Gastroesophageal sphincter (tissue), 4 donors: ENCODE results near the gene CLEC1A. TPM values are rescaled to one million over a fixed set of nuclear protein-coding genes. Genes with fewer than 3 reads are reported as not detected.

Source experiments
- ATAC-seq: fragments of 150-250 bp; one replicate; pipeline ENCODE4 v1.9.1; 2016; ENCODE audit warnings: mild to moderate bottlenecking, moderate library complexity
- H3K27ac ChIP-seq, 4 donors: fragments of 200-600 bp; sonication (generic) in 3 of 4; 1 replicate in 3 of 4; 2 replicates in 1 of 4; pipeline ENCODE4 v1.5.1; 2016 to 2019
- H3K27me3 ChIP-seq: fragments of 200-600 bp; sonication (generic); one replicate; pipeline ENCODE4 v1.5.1; 2019
- H3K36me3 ChIP-seq, 2 donors: fragments of 200-600 bp; sonication (generic); one replicate each; pipeline ENCODE4 v1.5.1; 2019; ENCODE audit warnings: control low read depth in 1 of 2
- H3K4me1 ChIP-seq, 3 donors: fragments of 200-600 bp; sonication (generic); 1 replicate in 2 of 3; 2 replicates in 1 of 3; pipeline ENCODE4 v1.5.1; 2016 to 2019; ENCODE audit warnings: control low read depth in 2 of 3
- H3K4me3 ChIP-seq, 2 donors: fragments of 200-600 bp; sonication (generic); one replicate each; pipeline ENCODE4 v1.5.1; 2019; ENCODE audit warnings: mild to moderate bottlenecking in 1 of 2, moderate library complexity in 1 of 2
- H3K9me3 ChIP-seq, 3 donors: fragments of 200-600 bp; sonication (generic); one replicate each; pipeline ENCODE4 v1.5.1; 2017 to 2019; ENCODE audit warnings: control low read depth in 2 of 3
- CTCF ChIP-seq, 4 experiments: fragments of 200-600 bp in 2 of 4; fragments of 450-650 bp in 2 of 4; sonication (generic) in 1 of 4; IDR thresholded peaks; one replicate each; pipeline ENCODE4 v1.5.1; 2017 to 2019; ENCODE audit warnings: antibody characterized with exemption in 4 of 4, mild to moderate bottlenecking in 2 of 4, moderate library complexity in 2 of 4
- EP300 ChIP-seq: sonication (generic); formaldehyde crosslinking; IDR thresholded peaks from one replicate; pipeline ENCODE4 v1.6.1; 2017; ENCODE audit warnings: antibody characterized with exemption, mild to moderate bottlenecking
- POLR2A ChIP-seq, 2 donors: fragments of 450-650 bp; IDR thresholded peaks; one replicate each; pipeline ENCODE4 v1.6.1; 2017; ENCODE audit warnings: antibody characterized with exemption in 2 of 2, mild to moderate bottlenecking in 2 of 2, moderate library complexity in 1 of 2
- POLR2AphosphoS5 ChIP-seq: sonication (generic); formaldehyde crosslinking; IDR thresholded peaks from one replicate; pipeline ENCODE4 v1.6.1; 2017; ENCODE audit warnings: antibody characterized with exemption
- WGBS, 2 donors: methylation state at CpG; one replicate each; pipeline ENCODE4 v1.1.5; 2018; ENCODE audit warnings: low coverage in 1 of 2; 5-methylcytosine and 5-hydroxymethylcytosine counted together
- total RNA-seq, 4 donors: library from RNA; depleted of rRNA; stranded (reverse); fragments of >200 nt; gene quantifications; one replicate each; pipeline ENCODE4 v1.1.0, GENCODE V29; 2016

The CLEC1A gene
- total RNA-seq, 4 donors from 2014 or later = 1.4 to 4.7 (median 2.4) TPM

GRCh38 chr12:10128687-10129086 lies 29.9 kb upstream of the CLEC1A start:
- H3K27me3 ChIP-seq = no peaks in the 10 kb centered on the region
- no peak overlapping the region for H3K4me3 ChIP-seq
- ATAC-seq = peak; percentile 55
- H3K9me3 ChIP-seq = no peaks in the 10 kb centered on the region
- no peaks in the 10 kb centered on the region for H3K4me1 ChIP-seq
- H3K27ac ChIP-seq = no peak overlapping the region
- peak in 1 of 2 donors; percentile 33 for TF ChIP-seq POLR2A (IDR thresholded peaks at IDR 0.05)
- no peak for TF ChIP-seq POLR2AphosphoS5
- no peaks in the 10 kb centered on the region for H3K36me3 ChIP-seq
- 64 to 67% methylated on average over 1 to 5 of the region's 5 CpGs for WGBS, 2 donors

GRCh38 chr12:10126413-10126812 lies 27.6 kb upstream of the CLEC1A start:
- no peaks in the 10 kb centered on the region for H3K9me3 ChIP-seq
- 63 to 88% methylated on average over 1 of the region's 1 CpG for WGBS, 2 donors
- no peak for TF ChIP-seq POLR2A (IDR thresholded peaks at IDR 0.05)
- TF ChIP-seq EP300 = no peak
- TF ChIP-seq POLR2AphosphoS5 = no peak
- no peak for TF ChIP-seq CTCF (IDR thresholded peaks at IDR 0.05)
- H3K36me3 ChIP-seq = no peaks in the 10 kb centered on the region
- H3K27ac ChIP-seq = no peak overlapping the region
- ATAC-seq = no peak
- H3K27me3 ChIP-seq = no peaks in the 10 kb centered on the region
- H3K4me1 ChIP-seq = no peaks in the 10 kb centered on the region
- H3K4me3 ChIP-seq = no peak overlapping the region

- WGBS, 2 donors = 66 to 74% methylated on average over 2 to 4 of the region's 4 CpGs
- no peak for TF ChIP-seq CTCF (IDR thresholded peaks at IDR 0.05)
- TF ChIP-seq POLR2A (IDR thresholded peaks at IDR 0.05) = no peak
- no peak for TF ChIP-seq POLR2AphosphoS5
- no peak for TF ChIP-seq EP300
- ATAC-seq = no peak
- Histone ChIP-seq H3K36me3 (no peaks in the 10 kb centered on the region), H3K9me3 (no peaks in the 10 kb centered on the region), H3K27ac (no peak overlapping the region), H3K27me3 (no peaks in the 10 kb centered on the region), H3K4me3 (no peak overlapping the region), H3K4me1 (no peaks in the 10 kb centered on the region)
Measured at GRCh38 chr12:10122689-10123088, 23.9 kb upstream of the CLEC1A start.

GRCh38 chr12:10121278-10121677 lies 22.5 kb upstream of the CLEC1A start:
- Histone ChIP-seq H3K4me1 (no peaks in the 10 kb centered on the region), H3K27ac (no peak overlapping the region), H3K36me3 (no peaks in the 10 kb centered on the region), H3K4me3 (no peak overlapping the region), H3K27me3 (no peaks in the 10 kb centered on the region), H3K9me3 (no peaks in the 10 kb centered on the region)
- no peak for ATAC-seq
- no peak for TF ChIP-seq CTCF (IDR thresholded peaks at IDR 0.05)
- no peak for TF ChIP-seq POLR2A (IDR thresholded peaks at IDR 0.05)
- TF ChIP-seq EP300 = no peak
- no peak for TF ChIP-seq POLR2AphosphoS5
- 66 to 80% methylated on average over 6 to 7 of the region's 7 CpGs for WGBS, 2 donors

GRCh38 chr12:10119066-10119465 lies 20.3 kb upstream of the CLEC1A start:
- no peak overlapping the region for H3K27ac ChIP-seq
- no peaks in the 10 kb centered on the region for H3K36me3 ChIP-seq
- ATAC-seq = no peak
- H3K9me3 ChIP-seq = no peaks in the 10 kb centered on the region
- no peaks in the 10 kb centered on the region for H3K4me1 ChIP-seq
- TF ChIP-seq CTCF (IDR thresholded peaks at IDR 0.05) = no peak
- TF ChIP-seq POLR2A (IDR thresholded peaks at IDR 0.05) = no peak
- no peak for TF ChIP-seq EP300
- no peak for TF ChIP-seq POLR2AphosphoS5
- no peak overlapping the region for H3K4me3 ChIP-seq
- no peaks in the 10 kb centered on the region for H3K27me3 ChIP-seq
- WGBS, 2 donors = 52 to 100% methylated on average over 1 to 3 of the region's 3 CpGs
